Activated CD4-positive, alpha-beta T cell treated with anti-CD3 and anti-CD28 coated beads, Interleukin-2, amount 10 ng/mL, durations not matched to agents 7 days and 5 days (primary cell): ENCODE measurements around the gene RELN. TPM values are rescaled to one million over a fixed set of nuclear protein-coding genes. Genes with fewer than 3 reads are reported as not detected.
"Not testable (repeated sequence)": the region's sequence is repeated elsewhere in the genome, so short reads cannot be mapped to it uniquely, and the experiment has no call there.

Experiments used
- CTCF ChIA-PET: fragments of 350-600 bp; sonication (Branson Sonifier 250); formaldehyde crosslinking; loops from one replicate; lab custom pipeline; 2021; ENCODE audit warnings: antibody characterized with exemption; lab: Charles Lee
- POLR2A ChIA-PET: fragments of 350-600 bp; sonication (Branson Sonifier 250); formaldehyde crosslinking; loops from one replicate; lab custom pipeline; 2021; ENCODE audit warnings: antibody characterized with exemption; lab: Charles Lee
- DNase-seq: peaks from one replicate; pipeline ENCODE4 v3.0.0-alpha.2; 2020
- H3K27ac Mint-ChIP-seq: one replicate; pipeline ENCODE4 v1.8.0; 2021; ENCODE audit warnings: mild to moderate bottlenecking, moderate library complexity, mixed read lengths
- H3K27me3 Mint-ChIP-seq: one replicate; pipeline ENCODE4 v1.8.0; 2021; ENCODE audit warnings: mixed read lengths
- H3K36me3 Mint-ChIP-seq: one replicate; pipeline ENCODE4 v1.8.0; 2021; ENCODE audit warnings: low read depth, mixed read lengths
- H3K4me1 Mint-ChIP-seq: one replicate; pipeline ENCODE4 v1.8.0; 2021; ENCODE audit warnings: mixed read lengths
- H3K4me3 Mint-ChIP-seq: one replicate; pipeline ENCODE4 v1.8.0; 2021; ENCODE audit warnings: mild to moderate bottlenecking, moderate library complexity, mixed read lengths
- H3K9me3 Mint-ChIP-seq: one replicate; pipeline ENCODE4 v1.8.0; 2021; ENCODE audit warnings: mixed read lengths
- total RNA-seq, 2 experiments: library from RNA; stranded (reverse); gene quantifications; one replicate each; pipeline ENCODE4 v1.2.3, GENCODE V29; 2021

RELN gene
- total RNA-seq, 2 experiments from 2014 or later = not detected

DNA sequence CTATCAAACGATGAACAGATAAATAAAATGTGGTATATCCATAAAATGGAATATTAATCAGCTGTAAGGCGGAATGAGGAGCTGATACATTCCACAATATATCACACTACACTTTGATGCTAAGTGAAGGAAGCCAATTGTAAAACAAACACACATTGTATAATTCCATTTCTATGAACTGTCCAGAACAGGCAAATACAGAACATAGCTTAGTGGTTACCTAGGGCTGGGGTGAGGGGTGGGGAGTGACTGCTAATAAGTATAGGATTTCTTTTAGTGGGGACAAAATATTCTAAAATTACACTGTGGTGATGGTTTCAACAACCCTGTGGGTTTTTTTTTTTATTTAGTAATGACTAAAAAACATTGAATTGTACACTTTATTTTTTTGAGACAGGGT is 461.3 kb downstream of the RELN start:
- Mint-ChIP-seq H3K4me1 (no peaks in the 10 kb centered on the region), H3K4me3 (no peak overlapping the region), H3K36me3 (no peaks in the 10 kb centered on the region), H3K27ac (no peak overlapping the region), H3K27me3 (peaks cover 11% of the 10 kb centered on the region), H3K9me3 (no peaks in the 10 kb centered on the region)
- ChIA-PET CTCF (no interaction called here), POLR2A (no interaction called here)
- DNase-seq = no peak

DNA sequence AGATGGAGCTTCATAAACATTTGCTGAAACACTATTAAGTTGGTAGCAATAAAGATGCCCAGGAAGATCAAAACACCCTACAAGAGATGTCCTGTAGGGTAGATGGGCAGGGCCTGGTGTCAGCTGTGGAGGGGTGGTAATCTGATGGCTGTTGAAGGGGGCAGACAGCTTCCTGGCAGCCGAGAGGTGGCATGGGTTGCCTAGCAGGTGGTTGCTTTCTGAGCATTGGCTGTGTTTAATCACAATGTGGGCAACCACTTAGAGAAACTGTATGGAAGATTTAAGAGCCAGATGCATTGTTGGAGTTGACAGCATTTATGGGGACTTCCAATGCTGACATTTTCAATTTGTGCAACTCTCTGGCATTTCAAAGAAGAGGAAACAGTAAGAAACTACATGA is 463.5 kb downstream of the RELN start:
- H3K4me3 Mint-ChIP-seq = no peak overlapping the region
- no peaks in the 10 kb centered on the region for H3K36me3 Mint-ChIP-seq
- CTCF ChIA-PET = no interaction called here

DNA sequence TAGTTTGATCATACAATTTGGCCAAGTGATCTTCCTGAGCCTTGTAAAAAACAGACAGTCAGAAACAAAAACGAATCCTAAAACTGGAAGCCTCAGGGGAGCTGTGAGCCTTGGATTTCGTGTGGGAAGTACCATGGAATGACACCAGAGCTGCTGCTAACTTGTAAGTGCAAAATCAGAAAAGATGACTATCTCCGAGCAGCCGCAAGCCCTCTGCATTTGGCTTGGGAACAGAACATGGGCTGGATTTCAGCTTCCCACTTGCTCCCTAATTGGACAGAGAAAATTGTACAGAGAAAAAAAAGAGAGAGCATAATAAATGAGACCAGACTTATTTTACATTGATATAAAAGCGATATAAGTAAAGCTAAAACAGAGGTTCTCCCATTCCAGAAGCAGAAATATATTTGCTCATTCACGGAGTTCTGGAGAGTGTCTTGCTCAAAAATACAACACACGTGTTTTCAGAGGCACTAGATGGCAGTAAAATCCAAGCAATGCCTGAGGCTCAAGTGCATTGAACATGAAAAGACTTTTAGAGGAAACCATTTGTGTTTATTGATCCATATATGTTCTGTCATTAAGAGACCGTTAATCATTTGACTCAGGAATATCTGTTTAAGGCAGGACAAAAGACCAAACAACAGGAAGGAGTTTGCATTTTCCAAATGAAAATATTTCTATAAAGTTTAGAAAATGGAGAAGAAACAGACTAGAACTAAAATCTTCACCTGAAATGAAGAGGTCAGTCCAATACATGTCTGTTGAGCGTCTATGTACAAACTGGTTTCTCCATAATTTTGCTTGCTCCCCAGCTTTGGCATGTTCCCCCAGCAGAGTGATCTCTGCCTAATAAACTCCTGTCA is 465.2 kb downstream of the RELN start:
- Mint-ChIP-seq H3K4me1 (no peaks in the 10 kb centered on the region), H3K27me3 (peaks cover 3% of the 10 kb centered on the region), H3K4me3 (no peak overlapping the region), H3K27ac (no peak overlapping the region), H3K9me3 (no peaks in the 10 kb centered on the region), H3K36me3 (no peaks in the 10 kb centered on the region)
- POLR2A ChIA-PET = no interaction called here
- no peak for DNase-seq
- CTCF ChIA-PET = no interaction called here

More for the DNA sequence above, 463.5 kb downstream of the RELN start:
- peaks cover 7% of the 10 kb centered on the region for H3K27me3 Mint-ChIP-seq
- no peak for DNase-seq
- POLR2A ChIA-PET = no interaction called here
- no peak overlapping the region for H3K27ac Mint-ChIP-seq
- H3K9me3 Mint-ChIP-seq = no peaks in the 10 kb centered on the region
- H3K4me1 Mint-ChIP-seq = no peaks in the 10 kb centered on the region

DNA sequence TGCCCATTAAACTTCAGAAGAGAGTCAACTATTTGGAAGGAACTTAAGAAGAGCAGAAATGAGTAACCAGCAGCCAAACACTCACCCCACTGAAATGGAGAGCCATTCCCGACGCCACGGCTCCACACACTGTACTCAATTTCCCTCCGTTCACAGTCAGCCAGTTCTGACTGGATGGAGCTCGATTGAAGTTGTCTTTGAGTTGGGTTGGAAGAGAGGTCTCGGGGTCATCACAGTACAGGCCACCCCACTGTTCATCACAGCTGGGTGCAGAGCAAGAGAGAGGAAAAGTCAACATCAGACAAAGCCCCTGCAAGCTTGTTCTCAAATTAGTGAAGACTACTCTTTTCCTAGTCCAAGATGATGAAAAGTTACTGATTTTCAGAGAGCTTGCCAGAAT is 467.5 kb downstream of the RELN start:
- CTCF ChIA-PET = no interaction called here
- Mint-ChIP-seq H3K9me3 (no peaks in the 10 kb centered on the region), H3K4me1 (no peaks in the 10 kb centered on the region), H3K36me3 (no peaks in the 10 kb centered on the region), H3K27ac (no peak overlapping the region), H3K4me3 (no peak overlapping the region), H3K27me3 (peaks cover 7% of the 10 kb centered on the region)
- POLR2A ChIA-PET = no interaction called here
- no peak for DNase-seq

DNA sequence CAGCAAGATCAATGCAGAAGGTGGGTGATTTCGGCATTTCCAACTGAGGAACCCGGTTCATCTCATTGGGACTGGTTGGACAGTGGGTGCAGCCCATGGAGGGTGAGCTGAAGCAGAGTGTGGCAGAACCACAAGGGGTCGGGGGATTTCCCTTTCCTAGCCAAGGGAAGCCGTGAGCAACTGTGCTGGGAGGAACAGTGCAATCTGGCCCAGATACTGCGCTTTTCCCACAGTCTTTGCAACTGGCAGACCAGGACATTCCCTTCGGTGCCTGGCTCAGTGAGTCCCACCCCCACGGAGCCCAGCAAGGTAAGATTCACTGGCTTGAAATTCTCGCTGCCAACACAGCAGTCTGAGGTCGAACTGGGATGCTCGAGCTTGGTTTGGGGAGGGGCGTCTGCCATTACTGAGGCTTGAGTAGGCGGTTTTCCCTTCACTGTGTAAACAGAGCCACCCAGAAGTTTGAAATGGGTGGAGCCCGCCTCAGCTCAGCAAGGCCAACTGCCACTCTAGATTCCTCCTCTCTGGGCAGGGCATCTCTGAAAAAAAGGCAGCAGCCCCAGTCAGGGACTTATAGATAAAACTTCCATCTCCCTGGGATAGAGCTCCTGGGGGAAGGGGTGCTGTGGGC is 484.8 kb downstream of the RELN start:
- Mint-ChIP-seq H3K9me3 (no peaks in the 10 kb centered on the region), H3K27me3 (peaks cover 3% of the 10 kb centered on the region), H3K36me3 (no peaks in the 10 kb centered on the region), H3K4me1 (no peaks in the 10 kb centered on the region), H3K4me3 (no peak overlapping the region), H3K27ac (no peak overlapping the region)
- CTCF ChIA-PET = no interaction called here
- POLR2A ChIA-PET = no interaction called here
- no peak for DNase-seq

DNA sequence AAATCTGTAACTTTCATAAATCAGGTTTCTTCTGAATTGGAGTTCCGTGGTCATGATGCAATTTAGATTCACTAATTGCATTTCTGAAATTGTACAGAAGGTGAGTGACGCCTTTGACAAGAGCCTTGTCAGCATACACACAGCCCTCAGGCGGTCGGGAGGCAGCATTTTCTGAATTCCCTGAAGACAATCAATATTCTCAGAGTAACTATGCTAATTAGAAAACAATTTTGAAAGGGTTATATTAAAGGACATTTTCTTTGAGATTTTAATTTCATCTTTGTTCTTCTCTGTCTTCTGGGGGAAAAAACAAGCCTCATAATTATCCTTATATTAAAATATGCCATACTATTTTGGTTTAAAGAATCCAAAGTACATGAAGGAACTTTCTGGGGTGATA is 488.3 kb downstream of the RELN start:
- no peak overlapping the region for H3K27ac Mint-ChIP-seq
- H3K36me3 Mint-ChIP-seq = no peaks in the 10 kb centered on the region
- peaks cover 5% of the 10 kb centered on the region for H3K27me3 Mint-ChIP-seq
- ChIA-PET CTCF (no interaction called here), POLR2A (no interaction called here)
- H3K9me3 Mint-ChIP-seq = no peaks in the 10 kb centered on the region
- no peak overlapping the region for H3K4me3 Mint-ChIP-seq
- no peak for DNase-seq
- H3K4me1 Mint-ChIP-seq = no peaks in the 10 kb centered on the region

DNA sequence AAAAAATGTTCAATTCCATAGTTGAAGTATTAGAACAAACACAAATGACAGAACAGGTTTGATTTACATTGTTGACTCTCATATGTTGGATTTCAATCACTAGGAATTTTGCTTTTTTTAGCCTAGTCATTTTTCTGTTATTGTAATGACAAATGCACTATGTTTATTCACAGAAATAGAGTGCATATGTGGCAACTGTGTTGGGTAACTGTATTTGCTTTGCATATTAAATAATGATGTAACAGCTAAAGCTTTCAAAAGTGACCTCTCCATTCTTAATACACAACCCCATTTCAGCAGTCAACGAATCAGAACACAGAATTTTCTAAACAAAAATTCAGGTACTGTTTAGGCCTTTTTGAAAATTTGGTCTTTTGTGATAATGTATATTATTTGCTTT is 489.5 kb downstream of the RELN start:
- ChIA-PET POLR2A (no interaction called here), CTCF (no interaction called here)
- no peaks in the 10 kb centered on the region for H3K36me3 Mint-ChIP-seq
- no peak for DNase-seq
- H3K27me3 Mint-ChIP-seq = peaks cover 5% of the 10 kb centered on the region
- no peaks in the 10 kb centered on the region for H3K4me1 Mint-ChIP-seq
- H3K4me3 Mint-ChIP-seq = no peak overlapping the region
- no peaks in the 10 kb centered on the region for H3K9me3 Mint-ChIP-seq
- H3K27ac Mint-ChIP-seq = no peak overlapping the region

DNA sequence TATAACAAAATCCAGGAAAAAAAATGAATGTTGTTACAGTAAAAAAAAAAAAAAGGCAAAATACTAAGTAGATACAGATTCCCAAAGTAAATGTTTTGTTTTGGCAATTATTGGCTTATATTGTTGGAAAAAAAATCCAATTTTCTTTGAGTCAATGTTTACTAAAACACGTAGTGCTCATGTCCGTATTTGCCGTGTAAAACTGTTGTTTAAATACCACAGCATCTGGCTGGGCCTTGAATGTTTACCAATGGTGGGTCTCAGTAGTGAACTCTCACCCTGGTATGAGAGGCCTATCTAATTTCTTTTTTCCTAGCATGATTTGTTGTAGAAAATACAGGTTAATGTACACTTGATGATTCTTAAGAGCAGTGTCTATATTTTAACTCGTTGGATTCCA is 502.0 kb downstream of the RELN start:
- Mint-ChIP-seq H3K4me3 (no peak overlapping the region), H3K4me1 (no peaks in the 10 kb centered on the region), H3K27ac (no peak overlapping the region), H3K27me3 (no peaks in the 10 kb centered on the region), H3K9me3 (no peaks in the 10 kb centered on the region), H3K36me3 (no peaks in the 10 kb centered on the region)
- CTCF ChIA-PET = no interaction called here
- no peak for DNase-seq
- POLR2A ChIA-PET = no interaction called here

DNA sequence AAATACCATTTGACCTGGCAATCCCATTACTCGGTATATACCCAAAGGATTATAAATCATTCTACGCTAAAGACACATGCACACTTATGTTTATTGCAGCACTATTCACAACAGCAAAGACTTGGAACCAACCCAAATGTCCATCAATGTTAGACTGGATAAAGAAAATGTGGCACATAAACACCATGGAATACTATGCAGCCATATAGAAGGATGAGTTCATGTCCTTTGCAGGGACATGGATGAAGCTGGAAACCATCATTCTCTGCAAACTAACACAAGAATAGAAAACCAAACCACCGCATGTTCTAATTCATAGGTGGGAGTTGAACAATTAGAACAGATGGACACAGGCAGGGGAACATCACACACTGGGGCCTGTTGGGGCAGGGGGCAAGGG is 502.6 kb downstream of the RELN start:
- H3K27ac Mint-ChIP-seq, DNase-seq, POLR2A ChIA-PET, CTCF ChIA-PET, H3K36me3 Mint-ChIP-seq, H3K9me3 Mint-ChIP-seq, H3K4me1 Mint-ChIP-seq, H3K27me3 Mint-ChIP-seq, H3K4me3 Mint-ChIP-seq: not testable (repeated sequence)

DNA sequence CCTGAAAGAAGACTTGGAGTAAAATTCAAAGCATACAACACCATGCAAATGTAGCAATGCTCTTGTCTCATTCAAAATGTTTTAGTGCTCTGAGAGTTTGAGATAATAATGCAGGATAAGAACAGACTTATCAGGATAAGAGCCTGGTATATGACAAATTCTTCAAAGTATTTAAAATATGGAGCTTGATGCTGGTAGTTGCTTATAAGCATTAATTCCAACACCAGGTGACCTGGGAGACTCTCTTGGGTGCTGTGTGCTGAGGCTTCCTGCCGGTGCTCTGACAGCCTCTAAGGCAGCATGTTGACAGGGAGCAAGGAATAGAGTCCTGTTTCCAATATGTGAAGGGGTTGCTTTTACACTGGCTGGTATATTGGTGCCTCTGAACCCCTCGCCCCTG is 508.7 kb downstream of the RELN start:
- POLR2A ChIA-PET = no interaction called here
- no peak for DNase-seq
- Mint-ChIP-seq H3K36me3 (no peaks in the 10 kb centered on the region), H3K9me3 (no peaks in the 10 kb centered on the region), H3K27ac (no peak overlapping the region), H3K27me3 (peaks cover 5% of the 10 kb centered on the region), H3K4me3 (no peak overlapping the region), H3K4me1 (no peaks in the 10 kb centered on the region)
- CTCF ChIA-PET = no interaction called here

DNA sequence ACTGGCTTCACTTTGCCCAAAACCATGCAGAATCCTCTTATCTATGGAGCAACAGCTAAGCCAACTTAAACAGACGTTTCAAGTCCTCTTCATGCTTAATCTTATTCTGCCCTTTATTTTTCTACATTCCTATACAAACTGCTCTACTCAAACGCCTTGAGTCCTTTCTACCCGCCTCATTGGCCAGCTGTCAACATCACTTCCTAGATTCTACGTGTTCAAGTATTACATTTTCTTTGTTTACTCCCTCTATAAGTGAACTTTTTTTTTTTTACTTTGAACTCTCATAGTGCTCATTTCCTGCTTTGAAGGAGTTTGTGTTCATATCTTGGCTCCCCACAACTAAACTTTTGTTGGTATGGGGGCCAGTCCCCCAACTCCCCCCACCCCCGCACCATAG is 514.5 kb downstream of the RELN start:
- CTCF ChIA-PET = no interaction called here
- POLR2A ChIA-PET = no interaction called here

DNA sequence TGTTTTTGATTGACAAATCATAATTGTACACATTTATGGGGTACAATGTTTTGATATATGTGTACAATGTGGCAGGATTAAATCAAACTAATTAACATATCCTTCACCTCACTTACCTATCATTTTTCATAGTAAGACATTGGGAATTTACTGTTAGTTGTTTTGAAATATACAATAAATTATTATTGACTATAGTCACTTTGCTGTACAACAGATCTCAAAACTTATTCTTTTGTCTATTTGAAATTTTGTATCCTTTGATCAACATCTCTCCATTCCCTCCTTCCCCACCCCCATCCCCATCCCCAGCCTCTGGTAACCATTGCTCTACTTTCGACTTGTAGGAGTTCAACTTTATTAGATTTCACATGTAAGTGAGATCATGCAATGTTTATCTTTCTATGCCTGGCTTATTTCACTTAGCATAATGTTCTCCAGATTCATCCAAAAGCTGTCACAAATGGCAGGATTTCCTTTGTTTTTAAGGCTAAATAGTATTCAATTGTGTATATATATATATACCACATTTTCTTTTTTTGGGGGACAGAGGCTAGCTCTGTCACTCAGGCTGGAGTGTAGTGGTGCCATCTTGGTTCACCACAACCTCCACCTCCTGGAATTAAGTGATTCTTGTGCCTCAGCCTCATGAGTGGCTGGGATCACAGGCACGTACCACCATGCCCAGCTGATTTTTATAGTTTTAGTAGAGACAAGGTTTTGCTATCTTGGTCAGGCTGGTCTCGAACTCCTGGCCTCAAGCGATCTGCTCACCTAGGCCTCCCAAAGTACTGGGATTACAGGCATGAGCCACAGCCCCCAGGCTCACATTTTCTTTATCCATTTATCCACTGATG is 520.1 kb downstream of the RELN start:
- H3K4me3 Mint-ChIP-seq = no peak overlapping the region
- no peak for DNase-seq
- H3K27ac Mint-ChIP-seq = no peak overlapping the region
- H3K9me3 Mint-ChIP-seq = no peaks in the 10 kb centered on the region
- ChIA-PET CTCF (no interaction called here), POLR2A (no interaction called here)
- H3K4me1 Mint-ChIP-seq = no peaks in the 10 kb centered on the region
- H3K36me3 Mint-ChIP-seq = no peaks in the 10 kb centered on the region
- peaks cover 24% of the 10 kb centered on the region for H3K27me3 Mint-ChIP-seq

More for the DNA sequence above, 514.5 kb downstream of the RELN start:
- Mint-ChIP-seq H3K9me3 (no peaks in the 10 kb centered on the region), H3K27ac (no peak overlapping the region), H3K36me3 (no peaks in the 10 kb centered on the region), H3K27me3 (peaks cover 19% of the 10 kb centered on the region), H3K4me1 (no peaks in the 10 kb centered on the region), H3K4me3 (no peak overlapping the region)
- no peak for DNase-seq

DNA sequence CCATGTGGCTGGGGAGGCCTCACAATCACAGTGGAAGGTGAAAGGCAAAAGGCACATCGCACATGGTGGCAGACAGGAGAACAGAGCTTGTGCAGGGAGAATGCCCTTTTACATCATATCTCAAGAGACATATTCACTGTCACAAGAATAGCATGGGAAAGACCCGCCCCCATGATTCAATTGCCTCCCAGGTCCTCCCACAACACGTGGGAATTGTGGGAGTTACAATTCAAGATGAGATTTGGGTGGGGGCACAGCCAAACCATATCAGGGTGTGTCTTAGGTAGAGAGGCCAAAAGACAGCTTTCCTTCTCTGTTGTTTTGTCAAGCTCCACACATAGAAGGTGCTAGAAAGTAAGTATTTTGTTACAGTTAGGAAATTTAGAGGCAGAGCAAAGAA is 522.6 kb downstream of the RELN start:
- ChIA-PET POLR2A (no interaction called here), CTCF (no interaction called here)
- Mint-ChIP-seq H3K27me3 (peaks cover 19% of the 10 kb centered on the region), H3K4me1 (no peaks in the 10 kb centered on the region), H3K4me3 (no peak overlapping the region), H3K27ac (no peak overlapping the region), H3K9me3 (no peaks in the 10 kb centered on the region), H3K36me3 (no peaks in the 10 kb centered on the region)
- no peak for DNase-seq
